Measurements from ENCODE around the gene ITPR2.

- TF ChIP-seq POLR2A (IDR thresholded peaks at IDR 0.05): no peak
- TF ChIP-seq, protein P1, sequence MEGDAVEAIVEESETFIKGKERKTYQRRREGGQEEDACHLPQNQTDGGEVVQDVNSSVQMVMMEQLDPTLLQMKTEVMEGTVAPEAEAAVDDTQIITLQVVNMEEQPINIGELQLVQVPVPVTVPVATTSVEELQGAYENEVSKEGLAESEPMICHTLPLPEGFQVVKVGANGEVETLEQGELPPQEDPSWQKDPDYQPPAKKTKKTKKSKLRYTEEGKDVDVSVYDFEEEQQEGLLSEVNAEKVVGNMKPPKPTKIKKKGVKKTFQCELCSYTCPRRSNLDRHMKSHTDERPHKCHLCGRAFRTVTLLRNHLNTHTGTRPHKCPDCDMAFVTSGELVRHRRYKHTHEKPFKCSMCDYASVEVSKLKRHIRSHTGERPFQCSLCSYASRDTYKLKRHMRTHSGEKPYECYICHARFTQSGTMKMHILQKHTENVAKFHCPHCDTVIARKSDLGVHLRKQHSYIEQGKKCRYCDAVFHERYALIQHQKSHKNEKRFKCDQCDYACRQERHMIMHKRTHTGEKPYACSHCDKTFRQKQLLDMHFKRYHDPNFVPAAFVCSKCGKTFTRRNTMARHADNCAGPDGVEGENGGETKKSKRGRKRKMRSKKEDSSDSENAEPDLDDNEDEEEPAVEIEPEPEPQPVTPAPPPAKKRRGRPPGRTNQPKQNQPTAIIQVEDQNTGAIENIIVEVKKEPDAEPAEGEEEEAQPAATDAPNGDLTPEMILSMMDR (IDR thresholded peaks at IDR 0.05): no peak
Observed at GRCh38 chr12:26537126-26537525, 295.9 kb downstream of the ITPR2 start.

Data from adrenal gland (tissue), 5 donors.